Hepatocyte (in vitro differentiated cells): Measurements from ENCODE around the gene GLCCI1. TPM values are rescaled to one million over a fixed set of nuclear protein-coding genes. Genes with fewer than 3 reads are reported as not detected.

ENCODE experiments used
- DNase-seq: peaks from one replicate; pipeline ENCODE4 v3.0.0-alpha.2; 2016; ENCODE audit warnings: low spot score
- H2AFZ ChIP-seq: fragments of 200-600 bp; sonication (generic); 2 replicates; pipeline ENCODE4 v1.6.0; 2016; ENCODE audit warnings: antibody characterized with exemption, mild to moderate bottlenecking
- H3K27ac ChIP-seq: fragments of 200-600 bp; sonication (generic); 2 replicates; pipeline ENCODE4 v1.5.1; 2016; ENCODE audit warnings: mild to moderate bottlenecking
- H3K27me3 ChIP-seq: fragments of 200-600 bp; sonication (generic); 2 replicates; pipeline ENCODE4 v1.6.1; 2016
- H3K36me3 ChIP-seq: fragments of 200-600 bp; sonication (generic); replicated peaks from 2 replicates; pipeline ENCODE4 v1.5.1; 2016; ENCODE audit warnings: low read depth; ENCODE audit not compliant: insufficient read depth
- H3K4me1 ChIP-seq: fragments of 200-600 bp; sonication (generic); 2 replicates; pipeline ENCODE4 v1.5.1; 2016; ENCODE audit warnings: mild to moderate bottlenecking, moderate library complexity; ENCODE audit not compliant: insufficient read depth
- H3K4me2 ChIP-seq: fragments of 200-600 bp; sonication (generic); 2 replicates; pipeline ENCODE4 v1.6.0; 2016
- H3K4me3 ChIP-seq: fragments of 200-600 bp; sonication (generic); 2 replicates; pipeline ENCODE4 v1.5.1; 2016; ENCODE audit warnings: mild to moderate bottlenecking
- H3K79me2 ChIP-seq: fragments of 200-600 bp; sonication (generic); 2 replicates; pipeline ENCODE4 v1.6.0; 2017; ENCODE audit warnings: mild to moderate bottlenecking
- H3K9me2 ChIP-seq: fragments of 200-600 bp; sonication (generic); replicated peaks from 2 replicates; pipeline ENCODE4 v1.6.0; 2017; ENCODE audit warnings: mild to moderate bottlenecking; ENCODE audit not compliant: insufficient read depth
- H3K9me3 ChIP-seq: fragments of 200-600 bp; sonication (generic); 2 replicates; pipeline ENCODE4 v1.5.1; 2016; ENCODE audit warnings: low read depth, mild to moderate bottlenecking
- H4K20me1 ChIP-seq: fragments of 200-600 bp; sonication (generic); 2 replicates; pipeline ENCODE4 v1.6.0; 2016; ENCODE audit warnings: mild to moderate bottlenecking; ENCODE audit not compliant: insufficient read depth, poor library complexity, severe bottlenecking
- EZH2 ChIP-seq: fragments of 200-600 bp; sonication (generic); IDR thresholded peaks from 2 replicates; pipeline ENCODE4 v1.6.1; 2016; ENCODE audit warnings: antibody characterized with exemption, mild to moderate bottlenecking, borderline replicate concordance
- EZH2phosphoT487 ChIP-seq: fragments of 200-600 bp; sonication (generic); IDR thresholded peaks from one replicate; pipeline ENCODE4 v1.6.1; 2018; ENCODE audit warnings: antibody characterized with exemption, mild to moderate bottlenecking, low read depth, moderate library complexity; ENCODE audit not compliant: unreplicated experiment, severe bottlenecking
- WGBS: methylation state at CpG from one replicate; pipeline ENCODE4 v1.1.6; 2016; ENCODE audit warnings: low lambda C conversion rate; ENCODE audit errors: missing lambda C conversion rate; 5-methylcytosine and 5-hydroxymethylcytosine counted together
- polyA plus RNA-seq: library from polyadenylated mRNA; unstranded; fragments of >200 nt; fragmentation: Nextera tagmentation; extraction: Ambion mirVana; gene quantifications from 2 replicates; pipeline ENCODE4 v1.2.1, GENCODE V29; 2016
- total RNA-seq: library from RNA; depleted of rRNA; stranded (reverse); fragments of >200 nt; gene quantifications from 2 replicates; pipeline ENCODE4 v1.2.3, GENCODE V29; 2014
- TF ChIP-seq, protein P1 (sequence below): fragments of 200-600 bp; sonication (generic); IDR thresholded peaks from 2 replicates; pipeline ENCODE4 v1.5.1; 2016; ENCODE audit warnings: antibody characterized with exemption, mild to moderate bottlenecking; ENCODE audit not compliant: poor library complexity

The GLCCI1 gene
- total and polyA plus RNA-seq, 2 experiments from 2014 or later = 15.7 to 21.4 TPM

DNA sequence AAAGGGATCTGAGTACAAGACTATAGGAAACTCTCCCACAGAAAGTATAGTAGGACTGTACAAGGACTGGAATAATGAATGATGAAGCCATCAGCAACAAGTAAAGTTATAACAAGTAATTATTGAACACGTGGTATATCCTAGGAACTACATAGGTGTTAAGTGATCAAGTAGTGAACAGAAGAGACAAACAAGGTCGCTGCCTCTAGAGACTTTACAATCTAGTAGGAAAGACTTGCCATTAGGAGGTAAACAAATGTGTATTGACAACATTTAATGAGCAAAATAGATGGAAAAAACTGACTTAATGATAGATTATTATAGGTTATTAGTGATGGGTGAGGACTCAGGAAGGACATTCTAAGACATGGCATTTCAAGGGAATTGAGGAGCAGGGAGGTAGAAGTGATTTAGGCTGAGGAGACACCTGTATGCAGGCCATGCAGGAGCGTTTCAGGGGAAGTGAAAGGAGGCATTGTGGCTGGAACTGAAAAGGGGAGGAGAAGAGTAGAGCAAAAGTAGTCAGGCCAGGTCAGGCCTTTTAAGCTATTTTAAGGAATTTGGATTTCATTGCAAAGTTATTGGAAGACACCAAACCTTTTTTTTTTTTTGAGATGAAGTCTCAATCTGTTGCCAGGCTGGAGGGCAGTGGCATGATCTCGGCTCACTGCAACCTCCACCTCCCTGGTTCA, 8.5 kb upstream of the GLCCI1 start:
- no peak for DNase-seq
- Histone ChIP-seq H4K20me1 (no peaks in the 10 kb centered on the region), H3K27ac (no peak overlapping the region), H3K4me1 (no peaks in the 10 kb centered on the region), H3K9me3 (no peaks in the 10 kb centered on the region), H3K4me3 (no peak overlapping the region), H2AFZ (no peak overlapping the region), H3K9me2 (no peaks in the 10 kb centered on the region), H3K27me3 (no peaks in the 10 kb centered on the region), H3K36me3 (no peaks in the 10 kb centered on the region), H3K79me2 (no peaks in the 10 kb centered on the region), H3K4me2 (no peak overlapping the region)
- TF ChIP-seq, protein P1, sequence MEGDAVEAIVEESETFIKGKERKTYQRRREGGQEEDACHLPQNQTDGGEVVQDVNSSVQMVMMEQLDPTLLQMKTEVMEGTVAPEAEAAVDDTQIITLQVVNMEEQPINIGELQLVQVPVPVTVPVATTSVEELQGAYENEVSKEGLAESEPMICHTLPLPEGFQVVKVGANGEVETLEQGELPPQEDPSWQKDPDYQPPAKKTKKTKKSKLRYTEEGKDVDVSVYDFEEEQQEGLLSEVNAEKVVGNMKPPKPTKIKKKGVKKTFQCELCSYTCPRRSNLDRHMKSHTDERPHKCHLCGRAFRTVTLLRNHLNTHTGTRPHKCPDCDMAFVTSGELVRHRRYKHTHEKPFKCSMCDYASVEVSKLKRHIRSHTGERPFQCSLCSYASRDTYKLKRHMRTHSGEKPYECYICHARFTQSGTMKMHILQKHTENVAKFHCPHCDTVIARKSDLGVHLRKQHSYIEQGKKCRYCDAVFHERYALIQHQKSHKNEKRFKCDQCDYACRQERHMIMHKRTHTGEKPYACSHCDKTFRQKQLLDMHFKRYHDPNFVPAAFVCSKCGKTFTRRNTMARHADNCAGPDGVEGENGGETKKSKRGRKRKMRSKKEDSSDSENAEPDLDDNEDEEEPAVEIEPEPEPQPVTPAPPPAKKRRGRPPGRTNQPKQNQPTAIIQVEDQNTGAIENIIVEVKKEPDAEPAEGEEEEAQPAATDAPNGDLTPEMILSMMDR = no peak
- TF ChIP-seq EZH2phosphoT487 = no peak
- no peak for TF ChIP-seq EZH2
- 90% methylated on average over 4 of the region's 4 CpGs for WGBS

GRCh38 chr7:7962851-7963250, 5.7 kb upstream of the GLCCI1 start:
- Histone ChIP-seq H3K4me2 (no peak overlapping the region), H3K36me3 (no peaks in the 10 kb centered on the region), H4K20me1 (no peaks in the 10 kb centered on the region), H3K9me2 (no peaks in the 10 kb centered on the region), H3K79me2 (no peaks in the 10 kb centered on the region), H3K9me3 (no peaks in the 10 kb centered on the region), H3K27ac (no peak overlapping the region), H3K27me3 (no peaks in the 10 kb centered on the region), H3K4me1 (no peaks in the 10 kb centered on the region), H3K4me3 (no peak overlapping the region), H2AFZ (no peak overlapping the region)
- TF ChIP-seq EZH2phosphoT487 (no peak), EZH2 (no peak)
- TF ChIP-seq, protein P1 = no peak
- 77% methylated on average over 3 of the region's 3 CpGs for WGBS
- DNase-seq = no peak

GRCh38 chr7:7964250-7964649, 4.3 kb upstream of the GLCCI1 start:
- Histone ChIP-seq H3K9me2 (no peaks in the 10 kb centered on the region), H2AFZ (no peak overlapping the region), H3K36me3 (no peaks in the 10 kb centered on the region), H3K27me3 (no peaks in the 10 kb centered on the region), H3K9me3 (no peaks in the 10 kb centered on the region), H3K4me3 (no peak overlapping the region), H3K79me2 (no peaks in the 10 kb centered on the region), H3K27ac (no peak overlapping the region), H3K4me2 (no peak overlapping the region), H3K4me1 (no peaks in the 10 kb centered on the region), H4K20me1 (no peaks in the 10 kb centered on the region)
- no peak for TF ChIP-seq EZH2phosphoT487
- TF ChIP-seq, protein P1 = no peak
- TF ChIP-seq EZH2 = no peak
- WGBS = 95% methylated on average over 2 of the region's 2 CpGs
- no peak for DNase-seq

- Histone ChIP-seq H3K9me3 (no peaks in the 10 kb centered on the region), H3K36me3 (no peaks in the 10 kb centered on the region), H3K27me3 (no peaks in the 10 kb centered on the region), H2AFZ (no peak overlapping the region), H3K79me2 (no peaks in the 10 kb centered on the region), H3K9me2 (no peaks in the 10 kb centered on the region), H3K4me1 (no peaks in the 10 kb centered on the region), H3K4me2 (no peak overlapping the region), H3K27ac (no peak overlapping the region), H3K4me3 (no peak overlapping the region), H4K20me1 (no peaks in the 10 kb centered on the region)
- WGBS = 91% methylated on average over 2 of the region's 2 CpGs
- no peak for TF ChIP-seq EZH2
- TF ChIP-seq, protein P1 = no peak
- no peak for TF ChIP-seq EZH2phosphoT487
- DNase-seq = no peak
These were observed 3.9 kb upstream of the GLCCI1 start for GRCh38 chr7:7964691-7965090.
